ENCODE results near the gene TMEM54.
A peak's percentile ranks its signal among the peaks of the same experiment; 100 is the strongest.

GRCh38 chr1:32893198-32894018 lies 7.8 kb downstream of the TMEM54 start:
- TF ChIP-seq, protein P1, sequence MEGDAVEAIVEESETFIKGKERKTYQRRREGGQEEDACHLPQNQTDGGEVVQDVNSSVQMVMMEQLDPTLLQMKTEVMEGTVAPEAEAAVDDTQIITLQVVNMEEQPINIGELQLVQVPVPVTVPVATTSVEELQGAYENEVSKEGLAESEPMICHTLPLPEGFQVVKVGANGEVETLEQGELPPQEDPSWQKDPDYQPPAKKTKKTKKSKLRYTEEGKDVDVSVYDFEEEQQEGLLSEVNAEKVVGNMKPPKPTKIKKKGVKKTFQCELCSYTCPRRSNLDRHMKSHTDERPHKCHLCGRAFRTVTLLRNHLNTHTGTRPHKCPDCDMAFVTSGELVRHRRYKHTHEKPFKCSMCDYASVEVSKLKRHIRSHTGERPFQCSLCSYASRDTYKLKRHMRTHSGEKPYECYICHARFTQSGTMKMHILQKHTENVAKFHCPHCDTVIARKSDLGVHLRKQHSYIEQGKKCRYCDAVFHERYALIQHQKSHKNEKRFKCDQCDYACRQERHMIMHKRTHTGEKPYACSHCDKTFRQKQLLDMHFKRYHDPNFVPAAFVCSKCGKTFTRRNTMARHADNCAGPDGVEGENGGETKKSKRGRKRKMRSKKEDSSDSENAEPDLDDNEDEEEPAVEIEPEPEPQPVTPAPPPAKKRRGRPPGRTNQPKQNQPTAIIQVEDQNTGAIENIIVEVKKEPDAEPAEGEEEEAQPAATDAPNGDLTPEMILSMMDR (IDR thresholded peaks at IDR 0.05), result peak; percentile 50
- TF ChIP-seq EZH2 (IDR thresholded peaks at IDR 0.05; ENCODE audit: borderline replicate concordance, insufficient read depth, low read depth, low read length, poor library complexity, severe bottlenecking), result peak; percentile 55
